GM21447 (cell line): ENCODE data around the gene OR1F1.
"Not testable (repeated sequence)": the region's sequence is repeated elsewhere in the genome, so short reads cannot be mapped to it uniquely, and the experiment has no call there.

Experiments
- ATAC-seq: cut with Tn5 transposase; IDR thresholded peaks from one replicate; pipeline ENCODE4 v1.9.1; 2021; ENCODE audit not compliant: unreplicated experiment

Gene OR1F1

DNA sequence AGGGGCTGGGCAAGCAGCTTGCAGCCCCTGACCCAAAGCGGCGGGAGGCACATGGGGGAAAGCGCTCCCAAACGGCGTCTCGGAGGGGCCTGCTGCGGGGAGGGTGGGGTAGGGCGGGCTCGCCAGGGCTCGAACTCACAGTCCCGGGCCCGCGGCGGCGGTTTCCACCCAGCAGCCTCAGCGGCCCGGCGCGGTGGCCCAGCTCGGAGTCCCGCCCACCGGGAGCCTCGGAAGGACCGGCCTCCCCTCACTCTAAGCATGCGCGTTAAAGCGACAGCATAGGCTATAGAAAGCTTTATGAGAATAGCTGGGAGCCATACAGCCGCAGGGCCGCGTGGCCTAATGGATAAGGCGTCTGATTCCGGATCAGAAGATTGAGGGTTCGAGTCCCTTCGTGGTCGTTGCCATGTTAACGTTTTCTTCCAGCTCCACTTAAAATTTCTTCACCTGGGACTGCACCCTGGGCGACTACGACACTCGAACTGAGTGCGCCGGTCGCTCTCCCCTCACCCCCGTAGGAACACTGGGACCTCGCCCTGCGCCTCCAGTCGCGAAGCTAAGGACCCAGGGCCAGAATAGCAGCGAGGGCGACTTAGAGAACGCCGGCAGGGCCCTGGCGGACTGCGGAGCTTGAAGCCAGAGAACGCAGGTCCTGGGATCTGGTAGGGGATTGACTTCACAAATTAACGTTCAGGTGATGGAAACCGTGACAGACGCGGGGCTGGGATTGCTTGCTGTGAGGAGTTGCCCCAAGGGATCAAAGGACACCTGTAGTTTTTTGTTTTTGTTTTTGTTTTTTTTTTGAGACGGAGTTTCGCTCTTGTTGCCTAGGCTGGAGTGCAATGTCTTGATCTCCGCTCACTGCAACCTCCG lies 37.4 kb upstream of the OR1F1 start:
- ATAC-seq = peak; percentile 58

DNA sequence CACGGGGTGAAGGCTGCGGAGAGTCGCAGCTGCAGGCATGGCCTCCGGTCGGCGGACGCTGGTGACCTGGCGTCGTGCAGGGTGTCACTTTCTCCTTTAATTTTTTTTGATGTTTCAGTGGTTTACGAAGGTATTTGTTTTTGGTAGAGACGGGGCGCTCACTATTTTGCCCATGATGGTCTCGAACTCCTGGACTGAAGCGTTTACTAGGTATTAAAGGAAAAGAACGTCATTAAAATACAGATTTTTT lies 36.1 kb upstream of the OR1F1 start:
- ATAC-seq = no peak

DNA sequence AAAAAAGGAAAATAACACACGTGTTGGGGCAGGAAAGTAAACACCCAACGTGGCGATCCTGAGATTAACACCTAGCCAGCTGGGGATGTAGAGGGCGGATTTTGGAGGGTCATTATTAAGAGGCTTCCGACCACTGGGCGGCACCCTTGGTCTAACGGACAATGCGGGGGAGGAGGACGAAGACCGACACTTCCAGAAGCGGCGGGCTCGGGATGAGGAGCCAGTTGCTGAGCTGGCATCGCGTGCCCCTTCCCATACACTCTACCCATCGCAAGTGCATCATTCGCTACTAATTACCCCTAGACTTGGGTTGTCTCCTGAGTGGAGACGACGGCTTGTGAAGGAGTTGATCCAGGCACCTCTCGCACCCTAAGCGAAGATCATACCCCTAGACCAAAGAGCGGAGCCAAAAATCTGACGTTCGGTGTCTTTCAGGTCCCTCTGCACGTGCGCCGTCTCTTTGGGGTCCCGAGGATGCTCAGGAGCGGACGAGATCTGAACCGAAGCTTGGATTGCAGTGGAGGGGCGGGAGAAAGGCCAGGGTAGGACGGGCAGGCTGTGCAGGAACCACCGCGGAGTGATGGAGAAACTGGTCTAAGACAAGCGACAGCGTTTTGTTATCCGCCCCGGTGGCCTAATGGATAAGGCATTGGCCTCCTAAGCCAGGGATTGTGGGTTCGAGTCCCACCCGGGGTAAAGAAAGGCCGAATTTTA lies 35.6 kb upstream of the OR1F1 start:
- peak; percentile 29 for ATAC-seq

DNA sequence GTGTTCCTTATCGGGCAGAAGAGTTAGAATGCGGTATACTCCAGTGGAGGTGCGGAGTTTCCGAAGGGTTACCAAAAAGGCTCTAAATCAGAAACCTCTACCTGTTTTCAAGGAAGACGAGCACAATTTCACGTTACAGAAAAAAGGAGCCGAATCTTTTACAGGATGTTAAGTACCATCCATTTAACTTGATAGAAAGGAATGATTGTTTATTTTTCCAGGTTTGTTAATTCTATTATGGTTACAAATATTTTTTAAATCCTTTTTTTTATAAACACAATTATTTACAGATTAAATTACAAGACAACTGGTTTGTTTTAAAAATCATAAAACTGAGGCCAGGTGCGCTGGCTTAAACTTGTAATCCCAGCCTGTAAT lies 35.0 kb upstream of the OR1F1 start:
- no peak for ATAC-seq

DNA sequence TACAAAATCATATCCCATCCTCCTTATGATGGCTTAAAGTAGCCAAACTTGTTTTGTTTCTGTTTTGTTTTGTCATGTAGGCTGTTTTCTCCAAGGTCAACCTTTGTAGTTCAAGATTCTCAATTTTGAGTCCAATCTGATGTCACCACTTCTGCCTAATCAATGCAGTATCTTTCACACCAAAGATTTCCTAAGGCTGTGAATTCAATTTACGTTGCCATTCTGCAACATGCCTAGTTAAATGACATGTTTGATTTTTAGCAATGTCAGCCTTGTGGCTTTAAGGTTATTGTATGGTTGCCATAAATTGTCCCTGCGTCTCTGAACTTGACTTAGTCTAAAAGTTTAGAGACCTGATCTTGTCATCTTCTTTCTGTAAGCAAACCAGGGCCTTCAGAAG lies 32.8 kb upstream of the OR1F1 start:
- ATAC-seq = no peak

DNA sequence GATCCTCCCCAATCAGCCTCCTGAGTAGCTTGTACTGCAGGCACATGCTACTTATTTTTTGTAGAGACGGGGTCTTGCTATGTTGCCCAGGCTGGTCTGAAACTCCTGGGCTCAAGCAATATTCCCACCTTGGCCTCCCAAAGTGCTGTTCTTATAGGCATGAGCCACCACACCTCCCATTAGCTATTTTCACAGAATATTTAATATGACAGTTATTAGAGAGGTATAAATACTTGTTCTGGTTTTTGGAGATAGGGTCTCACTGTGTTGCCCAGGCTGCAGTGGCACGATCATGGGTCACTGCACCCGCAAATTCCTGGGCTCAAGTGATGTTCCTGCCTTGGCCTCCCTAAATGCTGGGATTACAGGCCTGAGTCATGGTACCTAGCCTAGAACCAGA lies 32.0 kb upstream of the OR1F1 start:
- no peak for ATAC-seq

DNA sequence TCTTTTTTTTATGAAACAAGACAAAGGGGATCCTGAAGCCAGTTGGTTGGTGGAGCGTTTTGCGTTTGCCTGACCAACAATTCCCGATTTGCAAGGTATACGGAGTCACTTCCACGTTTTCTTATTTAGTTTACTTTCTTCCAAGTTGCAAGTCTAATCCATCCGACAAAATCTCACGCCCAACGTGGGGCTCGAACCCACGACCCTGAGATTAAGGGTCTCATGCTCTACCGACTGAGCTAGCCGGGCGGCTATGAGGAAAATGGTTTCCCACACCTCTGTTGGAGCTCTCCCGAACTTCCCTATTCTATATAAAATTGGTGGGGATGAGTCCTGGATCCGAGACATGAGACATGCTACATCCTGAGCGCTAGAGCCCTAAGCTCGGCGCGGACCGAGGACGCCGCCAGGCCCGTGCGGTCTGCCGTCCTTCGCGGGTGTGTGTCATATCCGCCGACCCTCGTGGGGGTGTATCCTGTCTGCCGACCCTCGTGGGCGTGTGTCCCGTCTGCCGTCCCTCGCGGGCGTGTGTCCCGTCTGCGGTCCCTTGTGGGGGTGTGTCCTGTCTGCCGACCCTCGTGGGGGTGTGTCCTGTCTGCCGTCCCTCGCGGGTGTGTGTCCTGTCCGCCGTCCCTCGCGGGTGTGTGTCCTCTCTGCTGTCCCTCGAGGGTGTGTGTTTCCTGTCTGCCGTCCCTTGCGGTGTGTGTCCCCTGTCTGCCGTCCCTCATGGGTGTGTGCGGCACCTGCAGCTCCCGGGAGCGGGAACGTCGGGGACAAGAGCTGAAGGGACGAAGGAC lies 30.6 kb upstream of the OR1F1 start:
- no peak for ATAC-seq

DNA sequence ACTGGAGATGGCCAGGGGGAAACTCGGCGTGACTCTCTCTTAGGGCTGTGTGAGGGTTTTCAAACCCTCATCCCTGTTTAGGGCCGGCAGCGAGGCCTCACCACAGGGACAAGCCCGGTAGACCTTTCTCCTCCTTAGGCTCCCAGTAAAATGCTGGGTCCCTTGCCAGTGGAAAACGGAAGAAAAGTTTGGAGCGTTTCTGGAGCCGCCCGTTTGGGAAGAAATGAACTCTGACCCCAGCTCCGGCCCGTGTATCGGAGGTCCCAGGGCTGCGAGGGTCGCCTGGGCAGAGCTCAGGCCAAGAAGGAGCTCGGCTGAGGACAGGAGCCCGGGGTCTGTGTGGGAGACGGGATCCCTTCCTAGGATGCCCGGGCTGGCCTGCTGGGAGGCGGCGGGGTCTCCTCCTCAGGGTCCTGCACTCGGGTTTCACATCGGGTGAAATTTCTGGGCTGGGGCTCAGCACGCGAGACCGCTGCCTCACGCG lies 29.9 kb upstream of the OR1F1 start:
- ATAC-seq = peak; percentile 11

DNA sequence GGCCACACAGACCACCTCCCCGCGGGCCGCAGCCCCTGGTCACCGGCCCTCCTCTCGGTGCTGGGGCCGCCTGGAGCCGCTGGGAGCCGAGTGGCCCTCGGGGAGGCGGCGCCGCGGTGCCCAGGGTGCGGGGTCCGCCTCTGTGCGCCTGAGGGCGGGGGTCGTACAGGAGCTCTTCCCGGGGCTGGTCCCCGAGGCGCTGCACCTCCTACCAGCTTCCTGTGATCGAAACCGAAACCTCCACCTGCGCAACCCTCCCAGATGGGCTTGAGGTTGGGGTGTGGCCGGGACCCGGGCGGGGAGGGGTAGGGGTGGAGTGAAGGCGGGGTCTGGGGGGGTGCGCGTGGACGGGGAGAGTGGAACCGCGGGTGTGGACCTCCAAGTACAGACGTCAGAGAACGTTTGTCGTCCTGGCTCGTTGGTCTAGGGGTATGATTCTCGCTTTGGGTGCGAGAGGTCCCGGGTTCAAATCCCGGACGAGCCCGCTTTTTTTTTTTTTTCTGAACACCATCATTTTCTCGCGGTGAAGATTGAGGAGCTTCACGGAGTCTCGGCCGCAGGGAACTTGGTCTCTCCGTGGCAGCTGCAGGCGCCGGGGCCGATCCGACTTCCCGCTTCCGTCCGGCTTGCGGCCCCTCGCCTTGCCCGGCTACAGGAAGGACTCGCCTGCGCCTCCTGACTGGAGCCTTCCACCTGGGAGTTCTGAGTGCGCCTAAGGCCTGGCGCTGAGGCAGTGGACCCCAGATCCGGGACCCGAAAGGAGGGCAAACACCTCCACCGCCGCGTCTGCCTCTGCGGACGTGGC lies 29.3 kb upstream of the OR1F1 start:
- peak; percentile 49 for ATAC-seq

DNA sequence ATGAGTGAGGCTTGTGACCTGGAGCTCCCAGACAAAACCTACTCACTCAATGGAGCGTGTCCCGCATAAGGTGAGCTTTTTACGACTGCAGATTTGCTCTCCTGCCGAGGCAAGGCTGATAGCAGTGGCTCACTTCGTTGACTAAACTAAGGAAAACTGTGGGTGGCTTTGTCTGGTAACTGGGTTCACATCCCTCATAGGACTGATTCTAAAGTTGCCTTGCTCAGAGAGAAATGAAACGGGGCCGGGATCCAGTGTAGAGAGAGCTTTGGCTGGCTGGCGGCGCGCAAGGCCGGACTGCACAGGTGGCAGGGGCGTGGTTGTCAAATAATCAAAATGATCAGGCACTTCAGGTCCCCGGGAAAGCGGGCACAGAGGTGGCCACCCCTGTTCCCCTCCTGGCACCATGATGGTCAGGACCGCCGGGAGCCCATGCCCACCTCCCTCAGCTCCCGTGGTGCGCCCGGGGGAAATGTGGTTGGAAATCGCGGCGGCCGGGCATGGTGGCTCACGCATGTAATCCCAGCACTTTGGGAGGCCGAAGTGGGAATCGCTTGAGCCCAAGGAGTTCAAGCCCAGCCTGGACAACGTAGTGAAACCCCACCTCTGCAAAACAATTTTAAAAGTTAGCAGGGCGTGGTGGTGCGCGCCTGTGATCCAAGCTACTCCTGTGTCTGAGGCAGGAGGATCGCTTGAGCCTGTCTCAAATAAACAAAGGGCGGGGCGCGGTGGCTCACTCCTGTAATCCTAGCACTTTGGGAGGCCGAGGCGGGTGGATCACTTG lies 26.6 kb upstream of the OR1F1 start:
- ATAC-seq = no peak

DNA sequence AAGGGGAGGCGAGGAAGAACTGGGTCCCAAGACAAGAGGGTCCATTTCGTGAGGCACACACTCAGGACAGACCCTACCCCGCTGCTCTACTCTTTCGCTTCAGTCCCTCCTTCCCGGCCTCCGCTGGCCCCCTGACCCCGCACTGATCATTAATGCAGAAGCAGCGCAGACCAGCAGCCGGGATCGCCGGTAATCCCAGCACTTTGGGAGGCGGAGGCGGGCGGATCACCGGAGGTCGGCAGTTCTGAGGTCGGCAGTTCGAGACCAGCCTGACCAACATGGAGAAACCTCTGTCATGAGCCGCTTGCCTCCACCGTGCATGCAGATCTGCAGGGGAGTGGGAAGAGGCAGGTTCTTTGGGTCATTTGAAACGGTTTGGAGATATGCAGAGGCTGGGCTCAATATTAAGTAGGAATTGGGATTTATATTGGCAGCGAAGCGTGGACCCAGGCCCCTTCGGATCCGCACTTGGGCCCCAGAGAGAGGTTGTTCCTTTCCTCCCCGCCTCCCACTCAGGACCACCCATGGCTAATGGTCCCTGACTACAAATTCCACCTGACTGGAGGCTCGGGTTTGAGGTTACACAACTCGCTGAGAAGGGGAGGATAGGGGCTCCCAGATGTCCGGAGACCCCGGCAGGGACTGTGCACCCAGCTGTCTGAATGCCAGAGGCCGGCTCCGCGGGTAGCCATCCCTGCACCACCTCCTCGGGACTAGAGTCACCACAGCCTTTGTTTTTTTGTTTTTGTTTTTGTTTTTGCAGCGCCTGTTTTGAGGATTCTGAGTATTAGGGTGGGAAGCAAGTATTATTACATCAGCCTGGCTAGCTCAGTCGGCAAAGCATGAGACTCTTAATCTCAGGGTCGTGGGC lies 23.6 kb upstream of the OR1F1 start:
- no peak for ATAC-seq

DNA sequence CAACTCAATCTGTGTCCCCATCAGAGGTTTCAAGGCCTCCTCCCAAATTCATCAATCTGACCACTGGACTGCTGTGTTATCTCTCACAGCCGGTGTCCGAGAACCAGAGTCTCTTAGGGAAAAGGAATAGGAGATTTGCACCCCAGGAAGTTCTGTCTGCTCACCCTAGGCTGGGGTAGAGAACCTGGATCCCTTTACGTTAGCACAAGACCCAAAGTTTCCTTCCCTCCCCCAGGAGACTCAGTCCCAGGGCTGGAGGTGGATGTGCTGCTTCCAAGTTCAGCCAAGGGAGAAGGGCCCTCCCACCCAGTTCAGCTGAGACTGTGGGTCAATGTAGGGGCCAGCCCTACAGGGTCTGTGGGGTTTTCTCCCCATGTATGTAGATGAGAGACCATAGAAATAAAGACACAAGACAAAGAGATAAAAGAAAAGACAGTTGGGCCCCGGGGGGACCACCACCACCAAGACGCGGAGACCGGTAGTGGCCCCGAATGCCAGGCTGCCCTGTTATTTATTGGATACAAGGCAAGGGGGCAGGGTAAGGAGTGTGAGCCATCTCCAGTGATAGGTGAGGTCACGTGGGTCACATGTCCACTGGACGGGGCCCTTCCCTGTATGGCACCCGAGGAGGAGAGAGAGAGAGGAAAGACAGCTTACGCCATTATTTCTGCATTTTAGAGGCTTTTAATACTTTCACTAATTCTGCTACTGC lies 22.7 kb upstream of the OR1F1 start:
- no peak for ATAC-seq

DNA sequence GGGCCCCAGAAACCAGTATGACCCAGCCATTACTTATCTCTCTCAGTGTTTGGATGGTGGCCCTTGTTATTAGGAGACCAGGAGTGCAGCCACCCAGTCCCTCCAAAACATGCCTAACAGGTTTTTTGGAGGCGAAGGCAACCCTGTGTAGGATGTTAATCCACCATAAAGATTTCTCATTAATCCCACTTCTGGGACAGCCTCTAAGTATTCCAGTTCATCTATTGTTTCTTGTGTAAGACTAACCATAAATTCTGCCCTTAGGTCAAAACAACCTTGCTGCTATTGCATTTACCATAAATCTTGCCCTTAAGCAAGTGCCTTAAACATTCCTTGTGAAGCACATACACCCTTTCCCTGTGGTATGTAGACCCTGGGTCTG lies 21.5 kb upstream of the OR1F1 start:
- no peak for ATAC-seq

DNA sequence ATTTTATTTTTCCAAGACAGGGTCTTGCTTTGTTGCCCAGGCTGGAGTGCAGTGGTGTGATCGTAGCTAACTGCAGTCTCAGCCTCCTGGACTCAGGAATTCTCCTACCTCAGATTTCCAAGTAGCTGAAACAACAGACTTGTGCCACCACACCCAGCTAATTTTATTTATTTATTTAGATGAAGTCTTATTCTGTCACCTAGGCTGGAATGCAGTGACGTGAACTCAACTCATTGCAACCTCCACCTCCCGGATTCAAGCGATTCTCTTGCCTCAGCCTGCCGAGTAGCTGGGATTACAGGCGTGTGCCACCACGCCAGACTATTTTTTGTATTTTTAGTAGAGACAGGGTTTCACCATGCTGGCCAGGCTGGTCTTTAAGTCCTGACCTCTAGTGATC lies 19.3 kb upstream of the OR1F1 start:
- ATAC-seq = not testable (repeated sequence)

DNA sequence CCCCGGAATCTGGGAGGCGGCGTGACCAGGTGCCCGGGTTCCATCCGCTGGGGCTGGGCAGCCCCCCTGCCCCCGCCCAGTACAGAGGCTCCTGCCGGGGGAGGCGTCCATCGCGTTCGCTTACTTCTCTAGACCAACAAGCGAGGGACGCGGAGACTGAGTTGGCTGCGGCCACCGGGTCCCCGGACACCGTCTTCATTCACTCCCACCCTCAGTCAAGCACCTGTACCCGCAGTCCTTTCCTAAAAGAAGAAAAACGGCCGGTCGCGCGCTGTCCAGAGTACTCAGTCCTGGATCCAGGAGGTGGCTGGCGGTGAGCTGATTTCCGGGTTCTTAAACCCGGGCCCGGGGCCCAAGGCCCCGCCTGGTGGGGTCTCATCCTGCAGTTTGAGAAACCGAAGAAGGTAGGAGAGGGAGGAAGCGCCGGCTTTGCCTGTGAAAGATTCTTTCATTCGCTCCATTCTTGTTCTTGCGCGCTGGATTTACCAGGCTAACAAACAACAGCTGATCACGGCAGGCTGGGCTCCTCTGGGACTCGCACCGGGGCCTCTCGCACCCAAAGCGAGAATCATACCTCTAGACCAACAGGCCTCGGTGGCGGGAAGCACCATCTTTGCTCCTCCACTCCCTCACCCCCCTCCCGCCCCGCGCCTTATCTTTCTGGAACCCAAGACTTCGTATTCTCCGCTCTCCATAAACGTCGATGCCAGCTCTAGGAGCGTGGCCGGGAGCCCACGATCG lies 17.4 kb upstream of the OR1F1 start:
- ATAC-seq = peak; percentile 24

DNA sequence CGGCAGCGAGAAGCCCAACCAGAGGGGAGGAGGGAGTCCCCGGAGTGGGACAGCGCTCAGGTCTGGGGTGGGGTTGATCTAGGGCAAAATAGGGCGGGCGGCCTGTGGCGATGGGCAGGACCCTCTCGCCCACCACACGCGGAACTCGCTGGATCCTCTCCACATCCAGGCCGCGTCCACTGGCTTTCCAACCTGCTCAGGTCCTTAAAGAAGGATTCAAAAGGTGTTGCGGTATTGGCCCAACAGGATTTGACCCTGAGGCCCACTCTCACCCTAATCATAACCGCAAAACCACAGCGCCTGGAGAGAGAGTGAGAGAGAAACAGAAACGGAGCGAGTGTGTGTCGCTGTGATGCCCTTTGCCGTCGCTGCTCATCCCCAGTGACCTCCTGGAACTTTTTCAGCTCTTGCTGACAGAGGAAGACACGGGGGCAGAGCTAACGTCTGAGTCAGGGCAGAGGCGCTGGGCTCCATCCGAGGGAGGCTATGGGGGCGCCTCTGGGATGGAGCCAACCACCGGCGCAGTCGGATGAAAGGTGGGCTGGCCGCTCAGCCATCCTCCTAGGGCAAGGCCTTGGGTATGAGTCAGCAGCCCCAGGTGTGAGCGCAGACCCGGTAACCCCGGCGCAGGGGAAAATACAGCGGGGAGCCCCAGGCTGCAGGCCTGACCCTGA lies 16.7 kb upstream of the OR1F1 start:
- ATAC-seq = peak; percentile 40

DNA sequence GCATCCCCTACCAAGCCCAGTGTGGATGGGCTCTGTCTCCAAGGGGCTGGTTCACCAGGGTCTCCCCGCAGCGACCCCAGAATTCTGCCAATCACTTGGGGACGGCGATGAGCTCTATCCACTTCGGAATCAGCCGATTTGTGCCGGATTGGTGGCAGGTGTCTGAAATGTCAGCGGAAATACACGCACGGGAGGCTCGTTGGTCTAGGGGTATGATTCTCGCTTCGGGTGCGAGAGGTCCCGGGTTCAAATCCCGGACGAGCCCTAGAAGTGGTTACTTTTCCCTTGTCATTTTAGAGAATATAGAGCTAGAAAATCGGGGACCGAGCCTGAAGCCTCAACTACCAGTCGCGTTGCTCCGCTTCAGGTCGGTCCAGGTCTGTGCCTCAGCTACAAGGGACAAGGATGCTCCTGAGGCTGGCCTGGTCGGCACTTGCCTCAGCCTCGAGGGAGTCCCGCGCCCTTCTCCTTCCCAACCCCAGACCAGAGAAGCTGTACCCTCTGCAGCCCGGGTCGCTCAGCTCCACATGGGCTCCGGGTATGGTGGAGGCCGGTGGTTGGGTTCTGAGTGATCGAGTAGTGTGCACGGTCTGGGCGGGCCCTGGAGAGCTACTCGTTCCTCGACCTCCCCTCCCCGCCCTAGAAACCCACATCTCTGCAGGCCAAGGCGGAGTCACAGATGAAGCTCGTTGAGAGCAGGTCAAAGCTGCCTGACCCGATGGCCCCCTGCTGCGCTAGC lies 16.0 kb upstream of the OR1F1 start:
- ATAC-seq = peak; percentile 2
